HEK293 (cell line): ENCODE measurements around the gene SMPD4.
"Not testable (repeated sequence)": the region's sequence is repeated elsewhere in the genome, so short reads cannot be mapped to it uniquely, and the experiment has no call there.

Experiments used
- CTCF ChIA-PET: fragments of 350-600 bp; formaldehyde crosslinking; extraction: SDS; loops from one replicate; lab custom pipeline; 2021; ENCODE audit warnings: antibody characterized with exemption; lab: Yijun Ruan, JAX
- POLR2A ChIA-PET: fragments of 300-600 bp; formaldehyde crosslinking; extraction: SDS; loops from one replicate; lab custom pipeline; 2020; ENCODE audit warnings: antibody characterized with exemption, inconsistent platforms; lab: Yijun Ruan, JAX
- H3K27ac ChIP-seq: fragments of 200-500 bp; sonication (Bioruptor generic); 2 replicates; pipeline ENCODE4 v1.5.1; 2014; ENCODE audit warnings: low read depth, low read length, control low read depth, inconsistent platforms; ENCODE audit errors: extremely low read depth
- H3K36me3 ChIP-seq, 2 experiments: fragments of 200-500 bp in 1 of 2; sonication (Bioruptor generic) in 1 of 2; 1 replicate in 1 of 2; 2 replicates in 1 of 2; pipeline ENCODE4 v1.5.1; 2014 to 2017; ENCODE audit warnings: inconsistent platforms in 2 of 2, low read length in 2 of 2; ENCODE audit not compliant: control insufficient read depth in 2 of 2, insufficient read depth in 1 of 2
- H3K4me1 ChIP-seq: fragments of 200-500 bp; sonication (Bioruptor generic); 2 replicates; pipeline ENCODE4 v1.5.1; 2014; ENCODE audit warnings: mild to moderate bottlenecking, low read length, inconsistent platforms; ENCODE audit not compliant: control insufficient read depth, insufficient read depth
- H3K4me3 ChIP-seq: 2 replicates; pipeline ENCODE4 v1.5.1; 2011; ENCODE audit warnings: low read depth, mild to moderate bottlenecking, control low read depth, low read length, moderate library complexity
- H3K9me3 ChIP-seq: fragments of 200-500 bp; sonication (Bioruptor generic); 2 replicates; pipeline ENCODE4 v1.5.1; 2014; ENCODE audit warnings: low read depth, low read length, inconsistent platforms; ENCODE audit not compliant: control insufficient read depth, insufficient read depth
- HIC1 ChIP-seq: fragments of 450-650 bp; formaldehyde crosslinking; IDR thresholded peaks from 2 replicates; pipeline ENCODE4 v1.5.1; 2016; ENCODE audit warnings: missing biosample characterization, missing genetic modification characterization
- PRDM6 ChIP-seq: fragments of 450-650 bp; formaldehyde crosslinking; IDR thresholded peaks from 2 replicates; pipeline ENCODE4 v1.5.1; 2017; ENCODE audit warnings: missing biosample characterization, missing genetic modification characterization
- SALL2 ChIP-seq: fragments of 450-650 bp; formaldehyde crosslinking; IDR thresholded peaks from 2 replicates; pipeline ENCODE4 v1.5.0; 2017; ENCODE audit warnings: missing biosample characterization, mild to moderate bottlenecking, missing genetic modification characterization, borderline replicate concordance
- ZNF121 ChIP-seq: fragments of 450-650 bp; formaldehyde crosslinking; IDR thresholded peaks from 2 replicates; pipeline ENCODE4 v1.5.1; 2016; ENCODE audit warnings: missing biosample characterization, missing genetic modification characterization
- ZNF138 ChIP-seq: fragments of 450-650 bp; formaldehyde crosslinking; IDR thresholded peaks from 2 replicates; pipeline ENCODE4 v1.5.1; 2016; ENCODE audit warnings: missing biosample characterization, missing genetic modification characterization, borderline replicate concordance
- ZNF184 ChIP-seq: fragments of 450-650 bp; IDR thresholded peaks from 2 replicates; pipeline ENCODE4 v1.5.1; 2018; ENCODE audit warnings: missing biosample characterization, mild to moderate bottlenecking, missing genetic modification characterization
- ZNF335 ChIP-seq: fragments of 450-650 bp; formaldehyde crosslinking; conservative IDR thresholded peaks from 2 replicates; pipeline ENCODE4 v1.5.1; 2016; ENCODE audit warnings: missing biosample characterization, missing genetic modification characterization
- ZNF341 ChIP-seq: fragments of 450-650 bp; formaldehyde crosslinking; IDR thresholded peaks from 2 replicates; pipeline ENCODE4; 2016; ENCODE audit warnings: low read depth, missing biosample characterization, missing genetic modification characterization
- ZNF354C ChIP-seq: fragments of 450-650 bp; formaldehyde crosslinking; IDR thresholded peaks from 2 replicates; pipeline ENCODE4 v1.5.1; 2016; ENCODE audit warnings: missing biosample characterization, missing genetic modification characterization, low read depth, borderline replicate concordance
- ZNF488 ChIP-seq: fragments of 450-650 bp; formaldehyde crosslinking; IDR thresholded peaks from 2 replicates; pipeline ENCODE4 v1.5.1; 2016; ENCODE audit warnings: missing biosample characterization, missing genetic modification characterization
- ZNF530 ChIP-seq: fragments of 450-650 bp; formaldehyde crosslinking; IDR thresholded peaks from 2 replicates; pipeline ENCODE4 v1.5.1; 2016; ENCODE audit warnings: low read depth, missing biosample characterization, missing genetic modification characterization
- TF ChIP-seq, protein P1 (sequence below): fragments of 450-650 bp; formaldehyde crosslinking; IDR thresholded peaks from 2 replicates; pipeline ENCODE4 v1.5.1; 2016; ENCODE audit warnings: missing biosample characterization, missing genetic modification characterization, borderline replicate concordance

The SMPD4 gene

DNA sequence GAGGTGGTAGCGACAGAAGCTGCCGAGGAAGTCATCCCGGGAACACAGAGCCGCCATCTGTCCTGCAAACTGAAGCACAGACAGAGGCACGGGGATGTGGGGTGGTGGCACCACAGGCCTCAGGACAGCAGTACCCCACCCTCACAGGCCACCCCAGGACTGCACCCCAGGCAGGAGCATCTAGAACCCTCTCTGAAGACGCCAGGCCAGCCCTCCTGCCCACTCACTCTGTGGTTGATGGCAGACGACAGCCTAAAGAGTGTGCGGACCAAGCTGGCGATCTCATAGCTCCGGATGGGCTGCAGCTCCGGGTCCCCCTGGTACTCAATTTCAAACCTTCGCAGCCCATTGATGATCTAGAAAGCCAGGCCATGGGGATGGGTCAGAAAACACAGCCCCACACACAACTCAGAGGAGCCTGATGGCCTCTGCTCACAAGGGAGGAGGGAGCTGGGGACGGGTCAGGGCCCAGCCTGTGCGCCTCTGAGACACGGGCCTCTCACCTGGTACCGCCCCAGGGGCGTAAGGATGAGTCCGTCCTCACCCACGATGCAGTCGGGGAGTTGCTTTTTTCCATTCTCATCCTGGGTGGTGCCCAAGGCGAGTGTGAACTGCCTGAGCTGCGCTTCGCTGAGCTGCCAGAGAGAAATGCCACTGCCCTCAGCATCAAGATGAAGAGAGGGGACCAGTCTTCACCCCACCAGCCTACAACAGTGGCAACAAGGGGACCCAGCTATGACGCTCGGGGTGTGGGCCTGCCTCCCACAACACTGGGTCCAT, 28.4 kb downstream of the SMPD4 start:
- no peaks in the 10 kb centered on the region for H3K9me3 ChIP-seq
- no peaks in the 10 kb centered on the region for H3K4me1 ChIP-seq
- POLR2A ChIA-PET = interaction anchor here (0.5 kb wide), 1 partner anchor 191 kb away, joined by 4 read pairs; no protein-coding TSS in a partner anchor
- H3K4me3 ChIP-seq = no peak overlapping the region
- H3K27ac ChIP-seq = no peak overlapping the region
- CTCF ChIA-PET = no interaction called here
- TF ChIP-seq PRDM6 (no peak), ZNF488 (tag by site-specific recombination) (no peak), ZNF354C (tag by site-specific recombination) (no peak), ZNF184 (tag by site-specific recombination) (no peak), ZNF121 (no peak), SALL2 (tag by site-specific recombination) (no peak), ZNF138 (tag by site-specific recombination) (no peak), ZNF335 (no peak), HIC1 (tag by site-specific recombination) (no peak), ZNF341 (tag by site-specific recombination) (no peak), ZNF530 (no peak)
- TF ChIP-seq, protein P1, sequence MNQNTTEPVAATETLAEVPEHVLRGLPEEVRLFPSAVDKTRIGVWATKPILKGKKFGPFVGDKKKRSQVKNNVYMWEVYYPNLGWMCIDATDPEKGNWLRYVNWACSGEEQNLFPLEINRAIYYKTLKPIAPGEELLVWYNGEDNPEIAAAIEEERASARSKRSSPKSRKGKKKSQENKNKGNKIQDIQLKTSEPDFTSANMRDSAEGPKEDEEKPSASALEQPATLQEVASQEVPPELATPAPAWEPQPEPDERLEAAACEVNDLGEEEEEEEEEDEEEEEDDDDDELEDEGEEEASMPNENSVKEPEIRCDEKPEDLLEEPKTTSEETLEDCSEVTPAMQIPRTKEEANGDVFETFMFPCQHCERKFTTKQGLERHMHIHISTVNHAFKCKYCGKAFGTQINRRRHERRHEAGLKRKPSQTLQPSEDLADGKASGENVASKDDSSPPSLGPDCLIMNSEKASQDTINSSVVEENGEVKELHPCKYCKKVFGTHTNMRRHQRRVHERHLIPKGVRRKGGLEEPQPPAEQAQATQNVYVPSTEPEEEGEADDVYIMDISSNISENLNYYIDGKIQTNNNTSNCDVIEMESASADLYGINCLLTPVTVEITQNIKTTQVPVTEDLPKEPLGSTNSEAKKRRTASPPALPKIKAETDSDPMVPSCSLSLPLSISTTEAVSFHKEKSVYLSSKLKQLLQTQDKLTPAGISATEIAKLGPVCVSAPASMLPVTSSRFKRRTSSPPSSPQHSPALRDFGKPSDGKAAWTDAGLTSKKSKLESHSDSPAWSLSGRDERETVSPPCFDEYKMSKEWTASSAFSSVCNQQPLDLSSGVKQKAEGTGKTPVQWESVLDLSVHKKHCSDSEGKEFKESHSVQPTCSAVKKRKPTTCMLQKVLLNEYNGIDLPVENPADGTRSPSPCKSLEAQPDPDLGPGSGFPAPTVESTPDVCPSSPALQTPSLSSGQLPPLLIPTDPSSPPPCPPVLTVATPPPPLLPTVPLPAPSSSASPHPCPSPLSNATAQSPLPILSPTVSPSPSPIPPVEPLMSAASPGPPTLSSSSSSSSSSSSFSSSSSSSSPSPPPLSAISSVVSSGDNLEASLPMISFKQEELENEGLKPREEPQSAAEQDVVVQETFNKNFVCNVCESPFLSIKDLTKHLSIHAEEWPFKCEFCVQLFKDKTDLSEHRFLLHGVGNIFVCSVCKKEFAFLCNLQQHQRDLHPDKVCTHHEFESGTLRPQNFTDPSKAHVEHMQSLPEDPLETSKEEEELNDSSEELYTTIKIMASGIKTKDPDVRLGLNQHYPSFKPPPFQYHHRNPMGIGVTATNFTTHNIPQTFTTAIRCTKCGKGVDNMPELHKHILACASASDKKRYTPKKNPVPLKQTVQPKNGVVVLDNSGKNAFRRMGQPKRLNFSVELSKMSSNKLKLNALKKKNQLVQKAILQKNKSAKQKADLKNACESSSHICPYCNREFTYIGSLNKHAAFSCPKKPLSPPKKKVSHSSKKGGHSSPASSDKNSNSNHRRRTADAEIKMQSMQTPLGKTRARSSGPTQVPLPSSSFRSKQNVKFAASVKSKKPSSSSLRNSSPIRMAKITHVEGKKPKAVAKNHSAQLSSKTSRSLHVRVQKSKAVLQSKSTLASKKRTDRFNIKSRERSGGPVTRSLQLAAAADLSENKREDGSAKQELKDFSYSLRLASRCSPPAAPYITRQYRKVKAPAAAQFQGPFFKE = no peak
- H3K36me3 ChIP-seq = peaks cover 0 to 62% of the 10 kb centered on the region in 2 experiments; a peak in 1 of 3 replicates

GRCh38 chr2:130152136-130152815, 29.1 kb downstream of the SMPD4 start:
- POLR2A ChIA-PET, H3K9me3 ChIP-seq, CTCF ChIA-PET, H3K27ac ChIP-seq, H3K4me1 ChIP-seq, H3K4me3 ChIP-seq: not testable (repeated sequence)
- peaks cover 0 to 58% of the 10 kb centered on the region in 2 experiments; a peak in 1 of 3 replicates for H3K36me3 ChIP-seq

DNA sequence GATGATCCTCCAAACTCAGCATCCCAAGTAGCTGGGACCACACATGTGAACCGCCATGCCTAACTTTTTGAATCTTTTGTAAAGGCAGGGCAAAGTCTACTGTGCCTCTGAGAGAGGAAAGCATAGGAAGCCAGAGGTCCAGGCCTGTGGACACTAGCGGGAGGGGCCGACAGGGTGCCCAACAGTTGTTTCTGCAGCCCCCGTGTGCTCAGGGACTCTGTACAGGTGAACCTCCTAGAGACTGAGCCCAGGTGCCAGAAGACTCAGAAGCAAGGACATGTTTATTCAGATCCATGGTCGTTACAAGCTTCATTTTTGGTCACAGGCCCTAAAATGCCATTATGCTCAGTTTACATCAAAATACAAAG, 30.3 kb downstream of the SMPD4 start:
- CTCF ChIA-PET, H3K9me3 ChIP-seq, H3K27ac ChIP-seq, H3K4me3 ChIP-seq, POLR2A ChIA-PET, H3K4me1 ChIP-seq: not testable (repeated sequence)
- peaks cover 0 to 48% of the 10 kb centered on the region in 2 experiments; a peak in 1 of 3 replicates for H3K36me3 ChIP-seq
